ENCODE data around the gene ROS1. TPM values are rescaled to one million over a fixed set of nuclear protein-coding genes. Genes with fewer than 3 reads are reported as not detected.

The ROS1 gene
- total RNA-seq, 1 experiment from 2014 or later: not detected

DNA sequence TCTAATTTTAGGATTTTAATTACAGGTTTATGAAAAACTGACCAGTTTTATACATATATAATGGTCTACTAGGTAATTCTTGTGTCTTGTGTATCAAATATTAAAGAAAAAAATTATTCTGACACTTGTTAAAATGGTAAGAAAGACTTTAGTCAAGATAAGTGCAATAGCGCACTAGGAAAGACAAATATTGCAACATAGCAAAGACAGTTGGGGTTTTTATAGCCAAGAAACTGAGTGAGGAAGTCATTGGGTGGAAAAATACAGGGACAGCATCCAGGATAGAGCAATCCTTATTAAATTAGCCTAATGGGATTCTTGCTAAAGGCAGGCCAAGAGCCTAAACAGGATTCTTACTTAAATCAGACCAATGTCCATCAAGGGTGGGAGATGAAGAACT is 71.1 kb downstream of the ROS1 start:
- no peak overlapping the region for H3K27ac Mint-ChIP-seq
- Histone ChIP-seq H3K14ac (ENCODE audit: insufficient read depth, low read length) (no peak overlapping the region), H4K91ac (ENCODE audit: insufficient read length, low read depth, low read length) (no peak overlapping the region), H3K9me3 (ENCODE audit: control insufficient read depth, low read depth, low read length) (no peaks in the 10 kb centered on the region), H4K20me1 (ENCODE audit: control insufficient read depth, insufficient read depth, insufficient read length) (no peaks in the 10 kb centered on the region), H4K5ac (ENCODE audit: insufficient read length, low read depth, low read length) (no peak overlapping the region), H2BK120ac (ENCODE audit: low read depth, low read length, poor library complexity, severe bottlenecking) (no peak overlapping the region), H2AFZ (ENCODE audit: low read length) (no peak overlapping the region), H3K79me2 (ENCODE audit: insufficient read depth, low read length) (no peaks in the 10 kb centered on the region), H3K27ac (ENCODE audit: insufficient read length, low read depth, low read length) (no peak overlapping the region), H3K79me1 (ENCODE audit: insufficient read depth, low read depth, low read length, poor library complexity, severe bottlenecking) (no peaks in the 10 kb centered on the region), H3K56ac (ENCODE audit: insufficient read length, low read depth, low read length) (no peak overlapping the region), H3K27me3 (ENCODE audit: insufficient read depth, low read length) (no peaks in the 10 kb centered on the region), H4K8ac (replicated peaks; ENCODE audit: insufficient read length, low read depth, low read length) (no peak overlapping the region), H3K23ac (ENCODE audit: insufficient read length, low read depth, low read length) (no peak overlapping the region), H3T11ph (ENCODE audit: low read length) (no peak overlapping the region), H3K4me2 (ENCODE audit: insufficient read depth, insufficient read length, low read length) (no peak overlapping the region), H3K18ac (ENCODE audit: insufficient read length, low read depth, low read length) (no peak overlapping the region), H2BK15ac (ENCODE audit: low read depth, low read length) (no peak overlapping the region), H3K4ac (ENCODE audit: low read depth, low read length) (no peak overlapping the region), H3K23me2 (ENCODE audit: insufficient read length, low read depth, low read length, poor library complexity, severe bottlenecking) (no peaks in the 10 kb centered on the region), H2AK5ac (ENCODE audit: insufficient read length, low read length) (no peak overlapping the region), H2BK5ac (ENCODE audit: insufficient read length, low read length) (no peak overlapping the region), H2BK12ac (ENCODE audit: insufficient read length, low read depth, low read length) (no peak overlapping the region), H3K4me1 (ENCODE audit: insufficient read depth, low read length) (no peaks in the 10 kb centered on the region), H2BK20ac (ENCODE audit: low read depth, low read length, poor library complexity, severe bottlenecking) (no peak overlapping the region), H3K9ac (ENCODE audit: extremely low read depth, insufficient read length, low read length) (no peak overlapping the region)
- H3K4me3 Mint-ChIP-seq: no peak overlapping the region
- peaks cover 0 to 2% of the 10 kb centered on the region in 2 experiments; a peak in 1 of 4 replicates for H3K4me1 Mint-ChIP-seq
- TF ChIP-seq, protein P1, sequence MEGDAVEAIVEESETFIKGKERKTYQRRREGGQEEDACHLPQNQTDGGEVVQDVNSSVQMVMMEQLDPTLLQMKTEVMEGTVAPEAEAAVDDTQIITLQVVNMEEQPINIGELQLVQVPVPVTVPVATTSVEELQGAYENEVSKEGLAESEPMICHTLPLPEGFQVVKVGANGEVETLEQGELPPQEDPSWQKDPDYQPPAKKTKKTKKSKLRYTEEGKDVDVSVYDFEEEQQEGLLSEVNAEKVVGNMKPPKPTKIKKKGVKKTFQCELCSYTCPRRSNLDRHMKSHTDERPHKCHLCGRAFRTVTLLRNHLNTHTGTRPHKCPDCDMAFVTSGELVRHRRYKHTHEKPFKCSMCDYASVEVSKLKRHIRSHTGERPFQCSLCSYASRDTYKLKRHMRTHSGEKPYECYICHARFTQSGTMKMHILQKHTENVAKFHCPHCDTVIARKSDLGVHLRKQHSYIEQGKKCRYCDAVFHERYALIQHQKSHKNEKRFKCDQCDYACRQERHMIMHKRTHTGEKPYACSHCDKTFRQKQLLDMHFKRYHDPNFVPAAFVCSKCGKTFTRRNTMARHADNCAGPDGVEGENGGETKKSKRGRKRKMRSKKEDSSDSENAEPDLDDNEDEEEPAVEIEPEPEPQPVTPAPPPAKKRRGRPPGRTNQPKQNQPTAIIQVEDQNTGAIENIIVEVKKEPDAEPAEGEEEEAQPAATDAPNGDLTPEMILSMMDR (conservative IDR thresholded peaks at IDR 0.05): no peak
- no peaks in the 10 kb centered on the region for H3K36me3 Mint-ChIP-seq (ENCODE audit: insufficient read depth in 1 of 3, low read depth in 3 of 3)
- WGBS (ENCODE audit: extremely low coverage, insufficient read length, low lambda C conversion rate): no CpG with 5 or more reads among the region's 1 CpG
- H3K27me3 Mint-ChIP-seq (ENCODE audit: low read depth): no peaks in the 10 kb centered on the region
- no peak for DNase-seq
- no peaks in the 10 kb centered on the region for H3K9me3 Mint-ChIP-seq
